HG02678 (cell line): ENCODE data around the gene ARAP2.

Experiments used
- ATAC-seq: cut with Tn5 transposase; IDR thresholded peaks from one replicate; pipeline ENCODE4 v1.9.1; 2021; ENCODE audit warnings: mild to moderate bottlenecking, moderate library complexity; ENCODE audit not compliant: unreplicated experiment

ARAP2 gene

GRCh38 chr4:36244257-36245082 is at the start of gene ARAP2:
Gene ARAP2, minus strand, starts transcription at chr4:36244514. Its CDS starts 15,028 bp downstream, at chr4:36229486.
- ATAC-seq, result peak; percentile 62

DNA sequence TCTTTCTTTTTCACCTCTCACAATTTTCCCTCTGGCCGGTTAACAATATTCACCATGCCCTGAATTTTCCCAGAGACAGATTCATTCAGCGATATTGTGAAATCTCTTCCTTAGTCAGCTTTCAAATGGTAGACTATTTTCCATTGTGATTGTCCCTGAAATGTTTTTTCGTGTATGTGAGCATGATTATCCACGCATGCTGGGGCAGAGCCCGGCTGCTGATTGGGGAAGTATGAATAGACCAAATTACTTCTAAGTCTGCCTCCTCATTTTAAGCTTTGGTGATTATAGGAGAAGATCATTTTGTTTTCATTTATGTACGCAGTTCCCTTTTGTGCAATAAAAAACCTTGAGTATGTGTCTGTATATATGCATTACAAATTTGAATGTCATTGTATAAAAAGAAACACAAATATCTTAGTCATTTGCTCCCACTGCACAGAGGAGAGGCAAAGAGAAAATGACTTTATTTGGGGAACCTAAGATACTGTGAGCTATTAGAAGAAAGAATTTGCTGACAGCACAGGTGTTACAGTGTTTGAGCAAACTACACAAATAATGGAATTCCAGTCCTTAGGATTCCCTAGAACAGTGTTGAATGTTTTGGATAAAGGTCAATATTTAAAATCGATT is 48.4 kb upstream of the ARAP2 start:
- no peak for ATAC-seq

GRCh38 chr4:36290641-36291040 is 46.3 kb upstream of the ARAP2 start:
- no peak for ATAC-seq

GRCh38 chr4:36288731-36289426 is 44.6 kb upstream of the ARAP2 start:
- no peak for ATAC-seq

GRCh38 chr4:36286481-36286871 is 42.2 kb upstream of the ARAP2 start:
- ATAC-seq, result no peak

DNA sequence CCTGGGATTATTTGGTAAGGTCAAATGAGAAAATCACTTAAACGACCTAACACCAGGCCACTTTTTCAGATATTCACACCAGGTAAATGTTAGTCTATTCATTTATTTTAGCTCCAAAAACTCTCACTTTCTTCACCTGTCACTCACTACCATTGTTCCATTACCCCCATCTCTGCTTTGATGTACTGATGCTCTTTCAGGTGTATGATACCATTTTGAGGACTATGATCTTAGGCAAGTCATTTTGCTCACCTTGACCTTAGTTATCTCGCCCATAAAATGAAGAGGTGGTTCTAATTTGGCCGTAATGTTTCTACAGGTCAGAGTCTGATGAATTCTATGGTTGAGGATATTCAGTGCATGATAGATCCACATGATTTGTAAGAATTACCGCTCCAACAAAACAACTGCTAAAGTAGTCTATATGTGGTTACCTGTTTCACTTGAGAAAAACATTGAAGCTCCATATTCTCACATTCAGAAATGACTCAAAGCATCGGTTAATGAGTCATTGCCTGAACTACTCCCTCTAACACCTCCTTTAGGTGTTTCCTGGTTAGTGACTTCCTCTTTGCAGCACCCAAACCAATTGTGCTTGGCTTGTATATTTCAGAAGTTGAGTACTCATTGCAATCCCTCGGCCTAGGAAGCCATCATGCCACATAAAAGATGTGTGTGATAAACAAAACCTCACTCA is 41.6 kb upstream of the ARAP2 start:
- peak; percentile 94 for ATAC-seq

GRCh38 chr4:36283912-36284465 is 39.7 kb upstream of the ARAP2 start:
- no peak for ATAC-seq

- ATAC-seq, result no peak
Measured at GRCh38 chr4:36282503-36283030, 38.3 kb upstream of the ARAP2 start.

DNA sequence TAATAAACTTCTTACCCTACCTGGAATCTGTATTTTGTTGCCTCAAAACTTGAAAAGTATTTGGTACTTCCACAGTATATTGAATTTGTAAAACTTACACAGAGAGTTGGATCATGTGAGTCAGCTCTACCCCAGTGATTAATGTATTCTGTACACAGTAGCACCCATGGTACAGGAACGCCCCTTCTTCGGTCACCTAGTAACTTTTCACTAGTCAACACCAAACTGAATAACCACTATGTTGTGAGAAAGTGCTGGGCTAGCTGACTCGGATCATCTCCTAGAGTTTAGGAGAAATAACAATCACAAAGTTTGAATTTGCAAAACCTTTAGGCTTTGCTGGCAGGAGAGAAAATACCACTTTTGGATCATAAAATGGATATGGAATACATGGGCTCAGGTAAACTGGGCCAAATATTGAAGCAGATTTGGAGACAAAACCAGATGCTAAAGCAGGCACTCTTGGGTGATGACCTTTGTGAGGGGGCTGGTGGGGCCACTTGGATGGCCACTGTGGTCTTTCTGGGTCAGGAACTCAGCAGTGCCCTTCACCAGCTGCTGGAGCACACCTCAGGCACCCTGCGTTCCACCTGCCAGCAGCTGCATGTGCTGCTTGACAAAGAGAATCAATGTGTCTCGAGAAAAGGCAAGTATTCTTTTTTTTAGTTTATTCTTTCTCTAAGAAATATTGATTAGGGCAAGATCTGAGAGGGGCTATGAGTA is 37.2 kb upstream of the ARAP2 start, which contains the start of gene DTHD1:
TSS of gene DTHD1 (plus strand) at position 233 of the 723 bp plus-strand sequence. CDS start at position 376, 143 bp downstream.
- no peak for ATAC-seq

DNA sequence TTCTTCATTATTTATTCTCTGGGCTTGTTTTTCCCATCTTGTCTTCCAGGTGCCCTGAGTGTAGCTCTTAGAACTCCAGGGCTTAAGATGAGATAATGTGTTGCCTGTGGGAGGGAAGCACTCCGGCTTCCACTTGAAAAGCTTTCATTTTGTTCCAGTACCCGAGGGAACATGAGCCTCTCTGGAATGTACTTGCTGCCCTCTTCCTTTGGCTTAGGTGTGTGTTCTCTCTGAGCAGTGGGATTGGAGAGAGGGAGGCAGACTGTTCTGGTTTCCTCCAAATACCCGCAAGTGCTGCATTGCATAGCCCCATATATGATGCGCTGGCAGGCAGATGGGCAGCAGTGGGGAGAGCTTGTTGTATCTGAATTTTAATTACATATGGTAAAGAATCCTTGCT is 36.2 kb upstream of the ARAP2 start:
- ATAC-seq, result no peak

DNA sequence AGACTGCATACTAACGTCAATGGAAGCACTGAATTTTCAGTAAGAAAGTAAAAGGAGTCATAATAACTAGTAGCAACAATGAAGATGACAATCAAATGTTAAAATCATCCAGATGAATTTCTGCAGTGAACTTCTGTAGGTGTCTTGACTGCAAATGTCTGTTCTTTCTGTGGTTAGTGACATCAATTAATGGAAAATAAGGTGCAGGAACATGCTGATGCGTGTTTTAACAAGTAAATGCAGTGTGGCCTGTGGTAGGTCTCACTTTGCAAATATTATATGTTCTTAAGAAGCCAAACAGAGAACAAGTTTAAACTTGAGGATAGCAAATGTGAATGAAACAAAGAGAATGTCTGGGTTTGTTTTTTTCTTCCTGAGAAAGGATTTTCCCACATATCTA is 34.5 kb upstream of the ARAP2 start:
- ATAC-seq, result no peak

GRCh38 chr4:36277533-36277932 is 33.2 kb upstream of the ARAP2 start:
- peak; percentile 46 for ATAC-seq

GRCh38 chr4:36274158-36274557 is 29.8 kb upstream of the ARAP2 start:
- ATAC-seq, result no peak

DNA sequence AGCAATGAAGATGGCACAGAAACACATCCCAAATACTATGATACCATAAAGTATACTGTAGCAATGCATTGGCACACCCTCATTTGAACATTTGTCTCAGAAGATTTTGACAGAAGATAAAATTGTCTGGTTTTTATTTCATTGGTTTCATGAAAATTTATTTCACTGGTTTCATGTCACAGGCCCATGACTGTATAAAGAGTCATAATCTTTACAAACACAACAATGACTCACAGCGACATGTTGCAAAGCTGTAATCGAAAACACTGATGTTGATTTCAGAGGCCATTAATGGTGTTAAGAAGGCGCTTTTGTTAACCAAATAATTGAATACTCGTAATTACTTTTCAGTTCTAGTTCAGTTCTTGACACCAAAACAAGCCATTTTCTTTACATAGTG is 29.0 kb upstream of the ARAP2 start:
- no peak for ATAC-seq

- ATAC-seq, result no peak
Measured at GRCh38 chr4:36269533-36270173, 25.3 kb upstream of the ARAP2 start.

DNA sequence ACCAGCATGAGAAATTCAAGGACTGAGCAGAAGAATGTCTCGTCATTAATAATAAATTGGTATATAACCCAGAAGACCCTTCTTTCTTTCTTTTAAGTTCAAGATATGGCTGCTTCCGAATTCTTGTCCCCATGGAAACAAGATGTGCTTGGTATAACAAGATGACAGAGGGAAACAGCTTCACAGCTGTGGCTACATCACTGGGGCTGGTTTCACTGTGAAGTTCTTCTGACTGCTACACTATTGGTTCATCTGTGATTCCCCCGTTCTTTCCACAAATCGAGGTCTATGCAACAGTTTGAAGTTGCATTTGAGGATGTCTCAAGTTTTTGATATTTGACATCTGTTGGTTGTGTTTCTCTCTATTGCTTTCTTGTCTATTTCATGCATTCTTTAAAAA is 24.8 kb upstream of the ARAP2 start:
- ATAC-seq, result no peak

DNA sequence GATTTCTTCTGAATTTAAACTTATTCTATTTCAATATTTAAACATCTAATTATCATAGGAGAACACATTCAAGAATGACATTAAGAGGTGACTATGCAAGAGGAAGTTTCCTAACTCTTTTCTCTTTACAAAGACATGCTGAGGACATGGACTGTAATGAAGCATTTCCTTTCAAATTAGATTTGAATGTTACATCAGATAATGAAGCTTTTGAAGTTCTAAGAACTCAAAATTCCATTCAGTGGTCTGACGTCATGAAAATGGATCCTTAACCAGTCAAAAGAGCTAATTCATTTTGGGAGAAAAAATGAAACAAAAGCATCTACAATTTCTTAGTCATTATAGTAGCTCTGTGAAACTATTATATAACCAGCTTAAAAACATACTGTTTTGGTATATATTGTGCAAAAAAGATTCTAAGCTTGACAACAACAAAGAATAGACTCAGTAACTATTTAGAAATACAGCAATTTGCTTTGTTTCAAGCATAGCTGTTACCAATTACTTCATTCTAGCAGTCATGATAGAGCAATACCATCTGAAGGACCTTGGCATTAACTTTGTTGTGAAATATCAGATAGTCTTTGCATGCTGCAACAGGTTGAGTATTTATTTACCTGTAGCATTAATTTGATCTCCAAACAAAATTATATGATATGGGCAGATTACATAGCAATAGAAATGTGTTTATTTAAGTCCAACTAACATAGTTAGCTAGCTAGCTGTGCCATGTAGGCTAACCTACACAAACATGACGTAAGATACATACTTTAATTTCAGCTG is 23.4 kb upstream of the ARAP2 start:
- no peak for ATAC-seq

DNA sequence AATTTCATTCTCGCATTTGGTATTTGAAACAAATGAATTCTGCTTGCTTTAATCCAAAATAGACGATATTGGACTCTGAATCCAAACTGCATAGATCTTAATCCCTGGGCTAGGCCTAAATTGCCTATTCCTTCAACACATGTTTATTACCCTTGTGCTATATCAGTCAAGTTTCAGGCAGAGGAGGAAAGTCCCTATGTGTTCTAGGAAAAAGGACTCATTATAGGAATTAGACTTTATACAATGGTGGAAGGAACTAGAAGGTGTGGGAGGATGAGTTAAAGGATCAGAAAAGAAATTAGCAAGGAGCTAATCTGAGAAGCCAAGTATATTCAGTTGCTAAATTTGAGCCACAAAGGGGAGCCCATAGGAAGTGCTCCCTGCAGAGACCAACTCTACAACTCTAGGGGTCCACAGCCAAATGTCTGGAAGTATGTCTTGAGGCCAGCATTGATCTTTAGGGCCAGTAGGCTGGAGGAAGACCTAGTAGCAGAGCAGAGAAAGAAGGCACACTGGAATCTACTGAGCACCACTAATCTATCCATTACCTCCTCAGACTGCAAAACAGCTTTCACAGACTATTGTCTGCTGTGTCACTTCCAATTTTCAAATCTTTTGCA is 20.0 kb upstream of the ARAP2 start:
- ATAC-seq, result no peak
